Neural crest cell (in vitro differentiated cells): ENCODE measurements around the gene PI4KA. TPM values are rescaled to one million over a fixed set of nuclear protein-coding genes. Genes with fewer than 3 reads are reported as not detected.
"Not testable (repeated sequence)": the region's sequence is repeated elsewhere in the genome, so short reads cannot be mapped to it uniquely, and the experiment has no call there.

ENCODE experiments used
- DNase-seq: peaks from one replicate; pipeline ENCODE4 v3.0.0; 2021; ENCODE audit warnings: low read depth, mixed read lengths, low spot score
- H3K27ac Mint-ChIP-seq: one replicate; pipeline ENCODE4 v1.8.0; 2021; ENCODE audit warnings: mild to moderate bottlenecking, mixed read lengths; ENCODE audit not compliant: unreplicated experiment
- H3K27me3 Mint-ChIP-seq: 2 replicates; pipeline ENCODE4 v1.8.0; 2021; ENCODE audit warnings: low read depth, mild to moderate bottlenecking, mixed read lengths
- H3K36me3 Mint-ChIP-seq: 2 replicates; pipeline ENCODE4 v1.8.0; 2021; ENCODE audit warnings: low read depth, mild to moderate bottlenecking, mixed read lengths
- H3K4me1 Mint-ChIP-seq: 2 replicates; pipeline ENCODE4 v1.8.0; 2021; ENCODE audit warnings: mixed read lengths
- H3K4me3 Mint-ChIP-seq: one replicate; pipeline ENCODE4 v1.8.0; 2021; ENCODE audit warnings: mild to moderate bottlenecking, mixed read lengths
- H3K9me3 Mint-ChIP-seq: 2 replicates; pipeline ENCODE4 v1.8.0; 2021; ENCODE audit warnings: mixed read lengths
- CTCF ChIP-seq: fragments of 200-600 bp; sonication (generic); conservative IDR thresholded peaks from 2 replicates; pipeline ENCODE4 v1.5.0; 2021; ENCODE audit warnings: antibody characterized with exemption, mild to moderate bottlenecking
- total RNA-seq: library from RNA; stranded (reverse); gene quantifications from 2 replicates; pipeline ENCODE4 v1.2.1, GENCODE V29; 2021

The PI4KA gene
- total RNA-seq, 1 donor from 2014 or later = 85.8 TPM

- TF ChIP-seq CTCF = no peak
- peaks cover 4% of the 10 kb centered on the region for H3K36me3 Mint-ChIP-seq
- H3K4me3 Mint-ChIP-seq = no peak overlapping the region
- DNase-seq = no peak
- H3K4me1 Mint-ChIP-seq = no peaks in the 10 kb centered on the region
- H3K9me3 Mint-ChIP-seq = no peaks in the 10 kb centered on the region
- H3K27me3 Mint-ChIP-seq = no peaks in the 10 kb centered on the region
- no peak overlapping the region for H3K27ac Mint-ChIP-seq
Measured at GRCh38 chr22:20823264-20823663, 35.3 kb downstream of the PI4KA start.

- H3K4me3 Mint-ChIP-seq = no peak overlapping the region
- no peaks in the 10 kb centered on the region for H3K27me3 Mint-ChIP-seq
- DNase-seq = no peak
- no peaks in the 10 kb centered on the region for H3K36me3 Mint-ChIP-seq
- no peaks in the 10 kb centered on the region for H3K9me3 Mint-ChIP-seq
- no peaks in the 10 kb centered on the region for H3K4me1 Mint-ChIP-seq
- no peak overlapping the region for H3K27ac Mint-ChIP-seq
- no peak for TF ChIP-seq CTCF
Measured at GRCh38 chr22:20822240-20822639, 36.4 kb downstream of the PI4KA start.

GRCh38 chr22:20821717-20822239 lies 36.8 kb downstream of the PI4KA start:
- H3K27me3 Mint-ChIP-seq, H3K9me3 Mint-ChIP-seq, H3K4me3 Mint-ChIP-seq, H3K27ac Mint-ChIP-seq, H3K36me3 Mint-ChIP-seq, DNase-seq, H3K4me1 Mint-ChIP-seq: not testable (repeated sequence)

- no peak for DNase-seq
- H3K4me3 Mint-ChIP-seq = no peak overlapping the region
- H3K27ac Mint-ChIP-seq = no peak overlapping the region
- H3K4me1 Mint-ChIP-seq = no peaks in the 10 kb centered on the region
- no peaks in the 10 kb centered on the region for H3K9me3 Mint-ChIP-seq
- H3K27me3 Mint-ChIP-seq = no peaks in the 10 kb centered on the region
- TF ChIP-seq CTCF = no peak
- H3K36me3 Mint-ChIP-seq = peaks cover 4% of the 10 kb centered on the region
Measured at GRCh38 chr22:20819471-20819870, 39.1 kb downstream of the PI4KA start.

GRCh38 chr22:20818471-20818870 lies 40.1 kb downstream of the PI4KA start:
- no peak for TF ChIP-seq CTCF
- Mint-ChIP-seq H3K9me3 (no peaks in the 10 kb centered on the region), H3K27ac (no peak overlapping the region), H3K36me3 (peaks cover 5% of the 10 kb centered on the region), H3K4me1 (no peaks in the 10 kb centered on the region), H3K27me3 (no peaks in the 10 kb centered on the region), H3K4me3 (no peak overlapping the region)
- DNase-seq = no peak

GRCh38 chr22:20816559-20816958 lies 42.1 kb downstream of the PI4KA start:
- no peak for DNase-seq
- no peak for TF ChIP-seq CTCF
- peaks cover 11% of the 10 kb centered on the region for H3K36me3 Mint-ChIP-seq
- no peaks in the 10 kb centered on the region for H3K27me3 Mint-ChIP-seq
- no peak overlapping the region for H3K27ac Mint-ChIP-seq
- H3K4me1 Mint-ChIP-seq = no peaks in the 10 kb centered on the region
- no peaks in the 10 kb centered on the region for H3K9me3 Mint-ChIP-seq
- no peak overlapping the region for H3K4me3 Mint-ChIP-seq
